ENCODE measurements around the gene SCRN1.
"Not testable (repeated sequence)": the region's sequence is repeated elsewhere in the genome, so short reads cannot be mapped to it uniquely, and the experiment has no call there.

Gene SCRN1

GRCh38 chr7:29968683-29969395, 20.8 kb downstream of the SCRN1 start:
- no peak overlapping the region for H3K4me3 ChIP-seq (ENCODE audit: low read length)
- no peak for TF ChIP-seq ZNF274 (IDR thresholded peaks at IDR 0.05; ENCODE audit: low read depth, low read length)

GRCh38 chr7:29965030-29965429, 24.6 kb downstream of the SCRN1 start:
- no peak overlapping the region for H3K4me3 ChIP-seq (ENCODE audit: low read length)
- TF ChIP-seq ZNF274 (IDR thresholded peaks at IDR 0.05; ENCODE audit: low read depth, low read length) = no peak

- no peak for TF ChIP-seq ZNF274 (IDR thresholded peaks at IDR 0.05; ENCODE audit: low read depth, low read length)
- no peak overlapping the region for H3K4me3 ChIP-seq (ENCODE audit: low read length)
These were observed 27.6 kb downstream of the SCRN1 start for GRCh38 chr7:29962035-29962434.

GRCh38 chr7:29961611-29962010, 28.0 kb downstream of the SCRN1 start:
- not testable (repeated sequence) for H3K4me3 ChIP-seq (ENCODE audit: low read length)

- no peak for TF ChIP-seq ZNF274 (IDR thresholded peaks at IDR 0.05; ENCODE audit: low read depth, low read length)
- H3K4me3 ChIP-seq (ENCODE audit: low read length) = no peak overlapping the region
These were observed 30.8 kb downstream of the SCRN1 start for GRCh38 chr7:29958667-29959358.

- TF ChIP-seq ZNF274 (IDR thresholded peaks at IDR 0.05; ENCODE audit: low read depth, low read length) = no peak
- no peak overlapping the region for H3K4me3 ChIP-seq (ENCODE audit: low read length)
These were observed 31.9 kb downstream of the SCRN1 start for GRCh38 chr7:29957521-29958310.

- no peak for TF ChIP-seq ZNF274 (IDR thresholded peaks at IDR 0.05; ENCODE audit: low read depth, low read length)
- no peak overlapping the region for H3K4me3 ChIP-seq (ENCODE audit: low read length)
These were observed 33.1 kb downstream of the SCRN1 start for GRCh38 chr7:29956487-29956836.

GRCh38 chr7:29955799-29956486, 33.7 kb downstream of the SCRN1 start:
- no peak for TF ChIP-seq ZNF274 (IDR thresholded peaks at IDR 0.05; ENCODE audit: low read depth, low read length)
- H3K4me3 ChIP-seq (ENCODE audit: low read length) = no peak overlapping the region

GRCh38 chr7:29955075-29955792, 34.4 kb downstream of the SCRN1 start:
- H3K4me3 ChIP-seq (ENCODE audit: low read length) = no peak overlapping the region
- TF ChIP-seq ZNF274 (IDR thresholded peaks at IDR 0.05; ENCODE audit: low read depth, low read length) = no peak

- H3K4me3 ChIP-seq (ENCODE audit: low read length) = no peak overlapping the region
- TF ChIP-seq ZNF274 (IDR thresholded peaks at IDR 0.05; ENCODE audit: low read depth, low read length) = no peak
These were observed 35.8 kb downstream of the SCRN1 start for GRCh38 chr7:29953726-29954347.

- TF ChIP-seq ZNF274 (IDR thresholded peaks at IDR 0.05; ENCODE audit: low read depth, low read length) = no peak
- H3K4me3 ChIP-seq (ENCODE audit: low read length) = no peak overlapping the region
These were observed 38.4 kb downstream of the SCRN1 start for GRCh38 chr7:29951206-29951605.

GRCh38 chr7:29950480-29950879, 39.1 kb downstream of the SCRN1 start:
- TF ChIP-seq ZNF274 (IDR thresholded peaks at IDR 0.05; ENCODE audit: low read depth, low read length) = no peak
- no peak overlapping the region for H3K4me3 ChIP-seq (ENCODE audit: low read length)

GRCh38 chr7:29948587-29948986, 41.0 kb downstream of the SCRN1 start:
- no peak for TF ChIP-seq ZNF274 (IDR thresholded peaks at IDR 0.05; ENCODE audit: low read depth, low read length)
- no peak overlapping the region for H3K4me3 ChIP-seq (ENCODE audit: low read length)
